GM19468 (cell line): ENCODE results near the gene SOWAHA.
"Not testable (repeated sequence)": the region's sequence is repeated elsewhere in the genome, so short reads cannot be mapped to it uniquely, and the experiment has no call there.

Experiments used
- ATAC-seq: cut with Tn5 transposase; IDR thresholded peaks from one replicate; pipeline ENCODE4 v1.9.1; 2021; ENCODE audit warnings: mild to moderate bottlenecking, moderate library complexity, moderate number of reproducible peaks; ENCODE audit not compliant: unreplicated experiment; ENCODE audit errors: extremely low read depth

The SOWAHA gene

DNA sequence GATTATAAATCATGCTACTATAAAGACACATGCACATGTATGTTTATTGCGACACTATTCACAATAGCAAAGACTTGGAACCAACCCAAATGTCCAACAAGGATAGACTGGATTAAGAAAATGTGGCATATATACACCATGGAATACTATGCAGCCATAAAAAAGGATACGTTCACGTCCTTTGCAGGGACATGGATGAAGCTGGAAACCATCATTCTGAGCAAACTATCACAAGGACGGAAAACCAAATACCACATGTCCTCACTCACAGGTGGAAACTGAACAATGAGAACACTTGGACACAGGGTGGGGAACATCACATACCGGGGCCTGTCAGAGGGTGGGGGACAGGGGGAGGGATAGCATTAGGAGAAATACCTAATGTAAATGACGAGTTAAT lies 7.2 kb upstream of the SOWAHA start:
- not testable (repeated sequence) for ATAC-seq

DNA sequence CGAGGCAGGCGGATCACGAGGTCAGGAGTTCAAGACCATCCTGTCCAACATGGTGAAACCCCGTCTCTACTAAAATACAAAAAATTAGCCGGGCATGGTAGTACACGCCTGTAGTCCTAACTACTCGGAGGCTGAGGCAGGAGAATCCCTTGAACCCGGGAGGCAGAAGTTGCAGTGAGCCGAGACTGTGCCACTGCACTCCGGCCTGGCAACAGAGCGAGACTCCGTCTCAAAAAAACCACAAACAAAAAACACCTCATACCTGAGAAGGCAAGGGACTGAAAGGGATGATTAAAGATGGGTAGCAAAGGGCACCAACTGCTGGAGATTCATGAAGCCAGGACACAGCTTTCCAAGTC lies 6.3 kb upstream of the SOWAHA start:
- not testable (repeated sequence) for ATAC-seq

DNA sequence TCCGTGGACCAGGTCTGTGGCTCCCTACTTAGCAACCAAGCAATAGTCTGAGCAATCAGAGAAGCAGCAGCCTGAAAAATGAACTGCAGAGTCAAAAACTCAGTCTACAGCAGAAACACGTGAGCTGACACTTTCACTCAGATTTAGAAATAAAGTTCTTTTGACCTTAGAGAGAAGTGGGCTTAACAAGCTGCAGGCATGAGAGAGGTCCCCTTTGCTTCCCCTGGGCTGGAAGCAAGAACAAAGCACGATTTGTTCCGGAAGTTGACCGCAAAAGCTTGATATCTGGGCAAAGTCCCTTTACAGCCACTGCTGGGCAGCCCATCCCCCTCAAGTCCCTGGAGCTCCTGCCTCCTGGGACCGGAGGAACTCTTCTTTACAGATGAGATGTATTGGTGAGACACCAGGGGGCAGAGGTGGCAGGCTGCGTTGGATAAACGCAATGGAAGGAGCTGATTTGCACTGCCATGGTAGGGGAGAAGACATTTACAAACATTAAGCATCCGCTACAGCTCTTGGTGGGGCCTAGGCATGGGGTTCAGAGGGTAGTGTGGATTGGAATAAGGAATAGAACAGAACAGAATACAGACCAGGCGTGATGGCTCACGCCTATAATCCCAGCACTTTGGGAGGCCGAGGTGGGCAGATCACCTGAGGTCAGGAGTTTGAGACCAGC lies 5.8 kb upstream of the SOWAHA start:
- ATAC-seq = no peak

DNA sequence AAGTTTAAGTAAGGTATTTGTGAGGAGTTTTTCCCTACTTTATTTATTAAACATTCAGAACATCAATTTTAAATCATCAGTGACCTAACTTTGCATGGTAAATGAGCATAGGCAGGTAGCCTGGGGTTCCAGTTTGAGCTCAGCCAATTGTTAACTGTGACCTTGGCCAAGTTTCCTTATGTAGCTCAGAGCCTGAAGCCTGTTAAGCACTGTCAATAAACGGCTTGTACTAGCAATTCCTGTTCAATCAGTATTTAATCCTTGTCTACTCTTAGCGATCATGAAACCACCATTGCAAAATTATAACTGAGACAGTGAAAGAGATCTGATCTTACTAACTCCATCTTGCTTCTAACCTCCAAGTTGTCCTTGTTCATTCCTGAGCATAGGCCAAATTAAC lies 4.7 kb upstream of the SOWAHA start:
- ATAC-seq = no peak

DNA sequence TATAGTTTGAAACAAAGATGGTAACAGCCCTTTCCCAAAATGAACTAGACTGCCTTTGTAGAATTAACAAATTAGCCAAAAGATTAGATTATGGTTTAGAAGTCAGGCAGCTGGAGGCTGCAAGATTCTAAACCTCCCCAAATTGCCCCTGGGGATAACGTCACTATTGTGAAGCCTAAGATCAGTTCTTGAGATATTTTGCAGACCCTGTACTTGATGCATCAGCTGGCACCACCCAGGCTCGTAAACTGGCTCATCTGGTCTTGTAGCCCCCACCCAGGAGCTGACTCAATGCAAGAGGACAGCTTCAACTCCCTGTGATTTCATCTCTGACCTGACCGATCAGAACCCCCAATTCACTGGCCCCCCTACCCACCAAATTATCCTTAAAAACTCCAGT lies 4.2 kb upstream of the SOWAHA start:
- no peak for ATAC-seq

DNA sequence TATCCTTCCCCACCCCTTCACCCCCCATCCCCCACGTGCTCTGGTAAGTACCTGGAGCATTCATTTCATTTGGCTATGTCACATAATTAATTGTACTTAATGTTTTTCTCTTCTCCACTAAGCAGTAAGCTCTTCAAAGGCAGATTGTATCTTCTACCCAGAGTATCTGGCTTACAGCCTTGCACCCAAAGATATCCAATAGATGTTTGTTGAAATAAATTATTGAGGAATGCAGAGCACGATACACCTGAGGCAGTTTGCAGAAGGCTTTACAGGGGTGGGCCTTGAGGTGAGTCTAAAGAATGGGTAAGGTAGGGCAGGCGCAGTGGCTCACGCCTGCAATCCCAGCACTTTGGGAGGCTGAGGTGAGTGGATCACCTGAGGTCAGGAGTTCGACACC lies 2.5 kb upstream of the SOWAHA start:
- ATAC-seq = no peak

DNA sequence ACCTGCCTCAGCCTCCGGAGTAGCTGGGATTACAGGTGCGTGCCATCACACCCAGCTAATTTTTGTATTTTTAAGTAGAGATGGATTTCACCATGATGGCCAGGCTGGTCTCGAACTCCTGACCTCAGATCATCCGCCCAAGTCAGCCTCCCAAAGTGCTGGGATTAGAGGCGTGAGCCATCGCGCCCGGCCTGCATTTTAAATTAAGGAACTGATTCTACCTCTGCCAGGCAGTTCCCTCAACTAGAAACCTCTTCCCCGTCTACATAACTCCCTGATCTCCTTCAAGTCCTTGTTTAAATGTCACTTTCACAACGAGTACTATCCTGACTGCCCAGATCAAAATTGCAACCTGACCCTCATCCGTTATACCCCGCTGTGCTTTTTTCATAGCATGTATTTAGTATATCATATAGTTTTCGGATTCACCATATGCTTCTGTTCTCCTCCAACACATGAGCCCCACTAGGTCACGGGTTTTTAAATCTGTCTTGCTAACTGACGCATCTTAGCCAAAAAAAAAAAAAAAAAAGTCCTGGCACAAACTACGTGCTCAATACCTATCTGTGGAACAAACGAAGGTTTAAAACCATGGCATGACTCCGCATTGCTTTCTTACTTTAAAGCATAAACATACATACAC lies 858 bp upstream of the SOWAHA start:
- no peak for ATAC-seq

DNA sequence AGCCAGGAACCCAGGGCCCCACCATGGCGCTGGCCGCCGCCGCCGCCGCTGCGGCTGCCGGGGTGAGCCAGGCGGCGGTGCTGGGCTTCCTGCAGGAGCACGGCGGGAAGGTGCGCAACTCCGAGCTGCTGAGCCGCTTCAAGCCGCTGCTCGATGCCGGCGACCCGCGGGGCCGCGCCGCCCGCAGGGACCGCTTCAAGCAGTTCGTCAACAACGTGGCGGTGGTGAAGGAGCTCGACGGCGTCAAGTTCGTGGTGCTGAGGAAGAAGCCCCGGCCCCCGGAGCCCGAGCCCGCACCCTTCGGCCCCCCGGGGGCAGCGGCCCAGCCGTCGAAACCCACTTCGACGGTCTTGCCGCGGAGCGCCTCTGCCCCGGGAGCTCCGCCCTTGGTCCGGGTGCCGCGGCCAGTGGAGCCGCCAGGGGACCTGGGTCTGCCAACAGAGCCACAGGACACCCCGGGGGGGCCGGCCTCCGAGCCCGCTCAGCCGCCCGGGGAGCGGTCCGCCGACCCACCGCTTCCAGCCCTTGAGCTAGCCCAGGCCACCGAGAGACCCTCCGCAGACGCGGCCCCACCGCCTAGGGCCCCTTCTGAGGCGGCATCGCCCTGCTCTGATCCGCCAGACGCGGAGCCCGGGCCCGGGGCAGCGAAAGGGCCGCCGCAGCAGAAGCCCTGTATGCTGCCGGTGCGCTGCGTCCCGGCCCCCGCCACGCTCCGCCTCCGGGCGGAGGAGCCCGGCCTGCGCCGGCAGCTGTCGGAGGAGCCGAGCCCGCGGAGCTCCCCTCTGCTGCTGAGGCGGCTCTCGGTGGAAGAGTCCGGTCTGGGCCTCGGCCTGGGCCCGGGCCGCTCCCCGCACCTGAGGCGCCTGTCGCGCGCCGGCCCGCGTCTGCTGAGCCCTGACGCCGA lies 749 bp downstream of the SOWAHA start:
- ATAC-seq = no peak

DNA sequence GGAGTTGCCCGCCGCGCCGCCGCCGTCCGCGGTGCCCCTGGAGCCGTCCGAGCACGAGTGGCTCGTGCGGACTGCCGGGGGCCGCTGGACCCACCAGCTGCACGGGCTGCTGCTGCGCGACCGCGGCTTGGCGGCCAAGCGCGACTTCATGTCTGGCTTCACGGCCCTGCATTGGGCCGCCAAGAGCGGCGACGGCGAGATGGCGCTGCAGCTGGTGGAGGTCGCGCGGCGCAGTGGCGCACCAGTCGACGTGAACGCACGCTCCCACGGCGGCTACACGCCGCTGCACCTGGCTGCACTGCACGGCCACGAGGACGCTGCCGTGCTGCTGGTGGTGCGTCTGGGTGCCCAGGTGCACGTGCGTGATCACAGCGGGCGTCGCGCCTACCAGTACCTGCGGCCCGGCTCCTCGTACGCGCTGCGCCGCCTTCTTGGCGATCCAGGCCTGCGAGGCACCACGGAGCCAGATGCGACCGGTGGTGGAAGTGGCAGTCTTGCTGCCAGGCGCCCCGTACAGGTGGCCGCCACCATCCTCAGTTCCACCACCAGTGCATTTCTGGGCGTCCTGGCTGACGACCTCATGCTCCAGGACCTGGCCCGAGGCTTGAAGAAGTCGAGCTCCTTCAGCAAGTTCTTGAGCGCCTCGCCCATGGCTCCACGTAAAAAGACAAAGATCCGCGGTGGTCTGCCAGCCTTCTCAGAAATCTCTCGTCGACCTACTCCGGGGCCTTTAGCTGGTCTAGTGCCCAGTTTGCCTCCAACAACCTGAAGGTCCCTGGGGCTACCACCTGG lies 1.6 kb downstream of the SOWAHA start:
- ATAC-seq = no peak

DNA sequence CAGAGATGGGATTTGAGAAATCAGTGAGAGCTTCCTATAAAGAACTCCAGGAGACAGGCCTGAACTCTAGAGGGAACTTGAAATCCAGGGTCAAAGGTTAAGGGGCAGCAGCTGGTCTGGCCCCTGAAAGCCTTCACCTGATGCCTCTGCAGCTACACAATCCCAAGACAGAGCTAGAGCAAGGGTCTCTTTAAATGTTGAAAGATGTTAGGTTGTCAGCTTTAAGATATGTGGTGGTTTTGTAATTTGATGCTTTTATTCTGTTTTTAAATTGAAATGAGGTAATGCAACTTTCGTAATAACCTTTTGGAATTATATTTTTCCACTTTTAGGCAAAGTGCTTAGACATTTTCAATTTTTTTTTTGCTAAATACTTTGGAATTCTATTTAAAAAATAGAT lies 2.4 kb downstream of the SOWAHA start:
- no peak for ATAC-seq

DNA sequence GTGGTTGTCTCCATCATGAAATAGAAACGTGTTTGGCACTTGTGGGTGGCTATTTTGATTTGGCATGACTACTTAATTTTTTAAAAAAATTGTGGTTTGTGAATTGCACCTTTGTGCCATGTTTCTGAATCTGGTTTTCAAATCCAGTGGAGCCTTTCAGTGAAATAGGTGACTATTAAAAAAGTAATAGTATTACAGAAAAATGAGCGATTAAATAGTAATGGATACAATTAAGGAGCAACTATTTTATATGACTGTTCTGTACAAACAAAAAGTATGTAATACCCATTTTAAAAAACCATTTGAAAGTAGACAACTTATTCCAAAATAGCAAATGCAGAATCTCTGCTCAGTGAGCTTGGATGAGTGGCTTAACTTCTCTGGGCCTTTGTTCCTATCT lies 3.0 kb downstream of the SOWAHA start:
- ATAC-seq = no peak

DNA sequence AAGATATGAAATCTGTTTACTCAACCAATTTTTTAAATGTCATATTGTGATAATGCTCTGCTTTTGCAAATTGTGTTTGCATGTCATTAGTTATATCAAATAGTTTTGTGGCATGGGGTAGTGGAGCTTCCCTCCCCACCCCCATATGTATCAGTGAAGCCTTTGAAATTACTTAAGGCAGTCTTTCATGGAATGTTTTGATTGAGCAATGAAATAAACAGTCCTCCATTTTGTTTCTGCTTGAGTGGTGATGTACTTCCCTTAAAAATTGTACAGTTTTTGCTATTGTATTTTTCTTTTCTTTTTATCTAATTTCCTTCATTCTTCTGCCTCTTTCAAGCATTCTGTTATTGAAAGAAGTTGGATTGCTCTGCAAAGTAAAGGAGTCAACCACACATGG lies 3.5 kb downstream of the SOWAHA start:
- no peak for ATAC-seq

DNA sequence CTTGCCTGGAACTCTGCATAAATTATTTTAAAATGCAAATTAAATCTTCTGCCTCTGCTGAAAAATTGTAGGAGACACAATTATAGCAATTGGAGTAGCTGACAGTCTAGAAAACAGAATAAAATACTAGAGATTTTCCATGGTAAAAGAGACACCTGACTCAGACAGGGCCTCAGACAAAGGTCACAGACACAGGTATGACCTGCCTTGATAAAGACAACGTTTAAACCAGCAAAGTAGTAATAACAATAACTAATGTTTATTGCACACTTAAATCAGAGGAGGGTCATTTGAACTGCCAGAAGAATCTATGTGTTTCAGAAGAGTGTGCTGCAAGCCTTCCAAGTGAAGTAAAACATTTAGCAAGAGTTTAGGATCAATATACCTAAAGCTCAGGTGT lies 3.9 kb downstream of the SOWAHA start:
- ATAC-seq = no peak

DNA sequence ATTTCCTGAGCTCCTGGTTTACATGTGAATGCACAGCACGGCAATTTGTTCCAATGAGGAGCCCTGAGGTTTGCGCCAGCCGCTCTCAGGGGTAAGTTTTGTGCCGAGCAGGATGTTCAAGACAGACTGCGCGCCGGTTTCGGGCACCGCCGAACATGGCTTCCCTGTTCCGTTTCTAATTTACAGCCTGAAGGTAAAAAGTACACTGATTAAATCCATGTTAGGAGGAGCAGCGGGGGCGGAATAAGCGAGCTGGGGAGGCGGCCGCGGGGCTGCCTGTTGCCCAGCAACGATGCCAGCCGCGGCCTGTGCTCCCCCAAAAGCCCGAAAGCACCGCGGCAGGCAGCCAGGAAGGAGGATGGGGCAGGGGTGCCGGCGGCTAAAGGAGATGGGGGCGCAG lies 6.4 kb downstream of the SOWAHA start:
- no peak for ATAC-seq

DNA sequence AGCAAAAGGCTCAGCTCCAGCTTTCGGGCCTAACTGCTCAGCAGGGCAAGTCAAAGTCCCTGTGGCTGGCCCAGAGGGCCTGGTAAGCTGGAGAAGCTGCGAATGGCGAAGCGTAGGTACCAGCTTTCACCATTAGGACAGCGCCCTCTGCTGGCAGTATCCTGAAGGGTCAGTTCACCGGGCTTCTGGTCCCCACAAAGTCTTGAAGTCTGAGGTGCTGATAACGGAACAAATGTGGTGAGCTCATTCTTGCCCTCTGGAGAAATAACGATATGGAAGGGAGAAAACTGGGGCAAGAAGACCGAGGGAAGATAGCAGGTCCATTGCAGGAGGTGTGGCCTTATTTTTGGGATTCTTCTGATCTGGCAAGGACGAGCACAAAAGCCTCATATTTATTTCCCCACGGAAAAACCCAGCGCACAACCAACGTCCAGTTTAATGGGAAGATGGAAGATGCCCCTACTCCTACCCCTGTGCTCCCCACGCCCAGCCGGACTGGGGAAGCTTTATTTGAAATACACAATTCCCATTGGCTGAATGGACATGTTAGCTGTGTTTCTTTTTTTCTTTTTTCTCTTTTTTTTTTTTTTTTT lies 7.2 kb downstream of the SOWAHA start:
- peak; percentile 54 for ATAC-seq

DNA sequence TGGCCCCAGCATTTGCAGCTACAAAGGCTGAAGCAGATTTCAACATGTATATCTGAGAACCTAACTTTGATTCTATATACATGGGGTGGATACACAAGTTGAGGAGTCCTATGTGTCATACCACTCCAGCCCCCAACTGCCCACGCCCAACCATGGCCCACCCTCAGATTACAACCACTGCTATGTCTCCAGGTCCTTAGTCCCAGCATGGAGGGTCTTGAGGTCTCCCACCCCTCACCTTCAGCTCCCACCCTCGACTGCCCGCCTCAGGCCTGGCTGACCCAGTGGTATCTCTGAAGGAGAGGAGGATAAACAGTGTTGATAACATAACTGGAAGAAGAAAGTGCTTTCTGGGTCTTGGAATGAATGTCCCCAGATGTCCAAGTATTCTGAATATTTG lies 8.2 kb downstream of the SOWAHA start:
- ATAC-seq = no peak

DNA sequence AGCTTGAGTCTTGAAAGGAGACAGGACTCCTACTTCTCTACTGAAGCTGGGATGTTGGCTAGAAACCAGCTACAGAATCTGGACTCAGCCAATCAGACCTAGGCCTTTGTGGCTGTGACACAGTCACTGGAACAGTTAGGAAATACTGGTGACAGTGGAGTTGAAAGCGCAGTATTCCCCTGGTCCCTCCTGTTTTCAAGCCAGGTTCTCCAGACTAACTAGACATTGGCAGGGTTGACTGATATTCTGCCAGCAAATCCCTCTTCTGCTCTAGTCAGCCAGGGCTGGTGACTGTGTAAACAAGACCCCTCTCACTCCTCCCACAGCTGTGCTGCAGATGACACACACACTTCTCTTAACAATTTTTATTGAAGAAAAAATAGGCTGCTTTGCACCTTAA lies 8.7 kb downstream of the SOWAHA start:
- no peak for ATAC-seq

DNA sequence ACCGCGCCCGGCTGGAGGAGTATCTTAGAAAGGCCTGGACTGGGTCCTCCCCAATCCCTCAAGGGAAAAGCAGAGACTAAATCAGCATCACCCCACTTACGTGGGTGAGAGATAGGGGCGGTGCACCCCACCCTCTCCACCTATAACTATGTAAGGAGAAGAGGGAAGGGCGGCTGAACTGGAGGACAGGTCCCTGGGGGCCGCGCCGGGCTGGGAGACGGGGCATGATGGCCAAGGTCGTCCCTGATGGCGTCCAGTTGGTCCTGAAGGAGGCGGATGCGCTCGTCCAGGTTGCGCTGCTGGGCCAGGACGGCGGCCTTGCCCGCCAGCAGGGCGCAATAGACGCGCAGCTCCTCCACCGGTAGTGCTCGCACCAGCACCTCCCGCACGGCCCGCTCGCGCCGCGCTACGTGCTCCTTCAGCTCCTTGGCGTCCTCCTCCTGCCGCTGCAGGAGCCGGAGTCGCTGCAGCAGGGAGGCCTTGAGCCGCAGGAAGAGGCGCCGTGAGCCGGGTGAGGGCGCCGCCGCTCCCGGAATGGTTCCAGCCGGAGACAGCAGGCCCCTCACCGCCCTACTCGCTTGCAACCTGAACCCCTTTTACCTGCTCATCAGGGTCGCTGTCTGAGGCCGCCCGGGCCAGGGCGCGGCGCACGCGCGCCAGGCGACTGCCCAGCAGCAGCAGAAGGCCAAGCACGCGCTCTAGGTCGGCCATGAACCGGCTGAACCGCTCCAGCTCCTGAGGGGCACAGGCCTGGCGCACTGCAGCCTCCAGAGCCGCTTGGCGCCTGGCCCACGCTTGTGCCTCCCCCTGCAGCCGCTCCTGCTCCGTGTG lies 9.8 kb downstream of the SOWAHA start:
- no peak for ATAC-seq

DNA sequence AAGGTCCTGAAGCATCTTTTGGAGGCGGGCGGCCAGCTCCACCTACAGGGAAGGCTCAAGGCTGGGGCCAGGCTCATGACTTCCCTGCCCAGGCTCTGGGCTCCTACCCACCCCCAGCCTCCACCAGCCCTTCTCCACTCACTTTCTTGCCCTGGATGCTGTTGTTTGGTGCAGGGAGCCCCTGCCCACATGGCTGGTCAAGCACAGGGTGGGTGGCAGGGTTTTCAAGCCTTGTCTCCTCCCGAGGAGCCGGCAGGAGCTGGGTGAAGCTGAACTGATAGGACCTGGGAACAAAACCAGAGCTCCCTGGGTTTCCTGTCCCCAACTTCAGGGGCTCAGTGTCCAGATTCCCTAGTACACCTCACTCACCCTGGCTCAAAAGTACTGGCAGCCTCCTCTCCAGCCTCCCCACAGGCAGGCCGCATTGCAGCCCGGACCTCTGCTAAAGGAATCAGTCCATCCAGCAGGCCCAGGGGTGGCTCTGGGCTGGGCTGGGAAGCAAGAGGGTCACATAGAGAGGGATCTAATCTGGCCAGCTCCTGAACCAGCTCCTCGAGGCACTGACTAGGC lies 10.5 kb downstream of the SOWAHA start:
- ATAC-seq = no peak
